Neural progenitor cell (in vitro differentiated cells): ENCODE results near the gene KDM6B. TPM values are rescaled to one million over a fixed set of nuclear protein-coding genes. Genes with fewer than 3 reads are reported as not detected.

Experiments used
- DNase-seq: peaks from one replicate; pipeline ENCODE4 v3.0.0-alpha.2; 2016; ENCODE audit warnings: low spot score
- H2AFZ ChIP-seq: fragments of 200-600 bp; sonication (generic); replicated peaks from 2 replicates; pipeline ENCODE4 v1.6.1; 2016; ENCODE audit warnings: antibody characterized with exemption
- H3F3A ChIP-seq: fragments of 200-600 bp; sonication (generic); 2 replicates; pipeline ENCODE4 v1.6.1; 2016; ENCODE audit warnings: antibody characterized with exemption, low read depth
- H3K27ac ChIP-seq: fragments of 200-600 bp; sonication (generic); 2 replicates; pipeline ENCODE4 v1.5.1; 2016; ENCODE audit warnings: mild to moderate bottlenecking
- H3K27me3 ChIP-seq: fragments of 200-600 bp; sonication (generic); 2 replicates; pipeline ENCODE4 v1.6.1; 2016; ENCODE audit warnings: mild to moderate bottlenecking, moderate library complexity
- H3K36me3 ChIP-seq: fragments of 200-600 bp; sonication (generic); 2 replicates; pipeline ENCODE4 v1.5.1; 2016
- H3K4me1 ChIP-seq: fragments of 200-600 bp; sonication (generic); 2 replicates; pipeline ENCODE4 v1.6.1; 2016; ENCODE audit warnings: mixed run types
- H3K4me2 ChIP-seq: fragments of 200-600 bp; sonication (generic); 2 replicates; pipeline ENCODE4 v1.6.1; 2016
- H3K4me3 ChIP-seq: fragments of 200-600 bp; sonication (generic); 2 replicates; pipeline ENCODE4 v1.5.1; 2016
- H3K79me2 ChIP-seq: fragments of 200-600 bp; sonication (generic); 2 replicates; pipeline ENCODE4 v1.6.1; 2016; ENCODE audit warnings: low read depth
- H3K9ac ChIP-seq: fragments of 200-600 bp; sonication (generic); 2 replicates; pipeline ENCODE4 v1.6.1; 2016
- H3K9me3 ChIP-seq: fragments of 200-600 bp; sonication (generic); 2 replicates; pipeline ENCODE4 v1.5.1; 2016; ENCODE audit warnings: low read depth
- H4K20me1 ChIP-seq: fragments of 200-600 bp; sonication (generic); 2 replicates; pipeline ENCODE4 v1.6.1; 2016; ENCODE audit warnings: low read depth
- H3K27ac Mint-ChIP-seq: 3 replicates; pipeline ENCODE4 v1.8.0; 2021; ENCODE audit warnings: mixed read lengths
- H3K27me3 Mint-ChIP-seq: 2 replicates; pipeline ENCODE4 v1.8.0; 2022; ENCODE audit warnings: low read depth, mild to moderate bottlenecking, inconsistent platforms, moderate library complexity, mixed read lengths; ENCODE audit not compliant: insufficient read depth
- H3K36me3 Mint-ChIP-seq: 3 replicates; pipeline ENCODE4 v1.8.0; 2021; ENCODE audit warnings: mixed read lengths
- H3K4me1 Mint-ChIP-seq: 3 replicates; pipeline ENCODE4 v1.8.0; 2021; ENCODE audit warnings: mixed read lengths
- H3K4me3 Mint-ChIP-seq: 3 replicates; pipeline ENCODE4 v1.8.0; 2021; ENCODE audit warnings: mild to moderate bottlenecking, moderate library complexity, mixed read lengths
- H3K9me3 Mint-ChIP-seq: 3 replicates; pipeline ENCODE4 v1.8.0; 2020; ENCODE audit warnings: mixed read lengths
- CTCF ChIP-seq: fragments of 200-600 bp; sonication (generic); IDR thresholded peaks from 2 replicates; pipeline ENCODE4 v1.5.1; 2017; ENCODE audit warnings: antibody characterized with exemption, mild to moderate bottlenecking
- EZH2 ChIP-seq: fragments of 200-600 bp; sonication (generic); IDR thresholded peaks from 2 replicates; pipeline ENCODE4 v1.6.1; 2017; ENCODE audit warnings: antibody characterized with exemption, mild to moderate bottlenecking, moderate library complexity
- EZH2phosphoT487 ChIP-seq: fragments of 200-600 bp; sonication (generic); IDR thresholded peaks from 2 replicates; pipeline ENCODE4 v1.6.1; 2017; ENCODE audit warnings: antibody characterized with exemption
- total RNA-seq: library from RNA; depleted of rRNA; stranded (reverse); fragments of >200 nt; gene quantifications from 2 replicates; pipeline ENCODE4 v1.2.3, GENCODE V29; 2015; ENCODE audit warnings: low replicate concordance

Gene KDM6B
- total RNA-seq, 1 donor from 2014 or later: 12.3 TPM

GRCh38 chr17:7856011-7856810, 22.2 kb downstream of the KDM6B start:
- no peak overlapping the region for H2AFZ ChIP-seq
- peaks cover 16% of the 10 kb centered on the region for H3K27me3 ChIP-seq
- H3K4me3 Mint-ChIP-seq: no peak overlapping the region
- peaks cover 52% of the 10 kb centered on the region for H4K20me1 ChIP-seq
- no peaks in the 10 kb centered on the region for H3K9me3 ChIP-seq
- H3K4me1 Mint-ChIP-seq: peaks cover 18% of the 10 kb centered on the region
- peaks cover 7% of the 10 kb centered on the region for H3K27me3 Mint-ChIP-seq
- H3K4me3 ChIP-seq: peak overlapping the region; percentile 74
- no peaks in the 10 kb centered on the region for H3K9me3 Mint-ChIP-seq
- H3K9ac ChIP-seq: no peak overlapping the region
- peaks cover 67% of the 10 kb centered on the region for H3F3A ChIP-seq
- DNase-seq: peak; percentile 57
- peaks cover 7% of the 10 kb centered on the region for H3K36me3 Mint-ChIP-seq
- peaks cover 9% of the 10 kb centered on the region for H3K36me3 ChIP-seq
- H3K4me2 ChIP-seq: peak overlapping the region; percentile 94
- peak overlapping the region; percentile 7 for H3K27ac Mint-ChIP-seq
- TF ChIP-seq EZH2 (no peak), CTCF (no peak), EZH2phosphoT487 (no peak)
- no peak overlapping the region for H3K27ac ChIP-seq
- H3K79me2 ChIP-seq: peaks cover 20% of the 10 kb centered on the region
- peaks cover 46% of the 10 kb centered on the region for H3K4me1 ChIP-seq

GRCh38 chr17:7856811-7857712, 23.0 kb downstream of the KDM6B start, which contains the start of gene NAA38:
NAA38 (minus strand) TSS chr17:7857559; CDS start chr17:7857463, 96 bp downstream.
- peaks cover 44% of the 10 kb centered on the region for H3K4me1 ChIP-seq
- H3K79me2 ChIP-seq: peaks cover 20% of the 10 kb centered on the region
- H2AFZ ChIP-seq: peak within 1 kb of the TSS; percentile 98
- Mint-ChIP-seq H3K27me3 (peaks cover 3% of the 10 kb centered on the region), H3K27ac (no peak within 1 kb of the TSS), H3K9me3 (no peaks in the 10 kb centered on the region), H3K4me1 (peaks cover 15% of the 10 kb centered on the region), H3K4me3 (no peak within 1 kb of the TSS), H3K36me3 (peaks cover 10% of the 10 kb centered on the region)
- no peak for TF ChIP-seq EZH2phosphoT487
- TF ChIP-seq CTCF: peak; percentile 48
- TF ChIP-seq EZH2: peak; percentile 34
- DNase-seq: peak; percentile 100
- H3K36me3 ChIP-seq: peaks cover 9% of the 10 kb centered on the region
- H3K4me2 ChIP-seq: peak within 1 kb of the TSS; percentile 94
- peaks cover 15% of the 10 kb centered on the region for H3K27me3 ChIP-seq
- H3K27ac ChIP-seq: peak within 1 kb of the TSS; percentile 77
- no peaks in the 10 kb centered on the region for H3K9me3 ChIP-seq
- H3F3A ChIP-seq: peaks cover 60% of the 10 kb centered on the region
- H3K9ac ChIP-seq: peak within 1 kb of the TSS; percentile 52
- H3K4me3 ChIP-seq: peak within 1 kb of the TSS; percentile 74
- H4K20me1 ChIP-seq: peaks cover 46% of the 10 kb centered on the region

- Histone ChIP-seq H3K9me3 (no peaks in the 10 kb centered on the region), H2AFZ (peak within 1 kb of the TSS; percentile 98), H3K36me3 (no peaks in the 10 kb centered on the region), H3K27me3 (peaks cover 6% of the 10 kb centered on the region), H3K4me3 (peak within 1 kb of the TSS; percentile 74), H3F3A (peaks cover 51% of the 10 kb centered on the region), H3K4me1 (peaks cover 42% of the 10 kb centered on the region), H3K79me2 (peaks cover 20% of the 10 kb centered on the region), H3K4me2 (peak within 1 kb of the TSS; percentile 94), H4K20me1 (peaks cover 41% of the 10 kb centered on the region), H3K27ac (peak within 1 kb of the TSS; percentile 77), H3K9ac (peak within 1 kb of the TSS; percentile 52)
- Mint-ChIP-seq H3K4me3 (no peak within 1 kb of the TSS), H3K27me3 (peaks cover 3% of the 10 kb centered on the region), H3K9me3 (no peaks in the 10 kb centered on the region), H3K4me1 (peaks cover 13% of the 10 kb centered on the region), H3K27ac (no peak within 1 kb of the TSS), H3K36me3 (peaks cover 7% of the 10 kb centered on the region)
- no peak for TF ChIP-seq EZH2
- no peak for TF ChIP-seq EZH2phosphoT487
- TF ChIP-seq CTCF: no peak
- DNase-seq: peak; percentile 94
Observed at GRCh38 chr17:7857713-7858521, 23.9 kb downstream of the KDM6B start, which contains the start of gene CYB5D1. CYB5D1 (plus strand) TSS chr17:7858003; CDS start chr17:7858135, 132 bp downstream.
